Stimulated activated CD8-positive, alpha-beta memory T cell treated with anti-CD3 and anti-CD28 coated beads, Interleukin-12 subunit alpha, Interleukin-12 subunit beta, amount 100 ng/mL, for 24 hours (primary cell): ENCODE measurements around the gene PPP1R14C.

Experiments
- DNase-seq: peaks from one replicate; pipeline ENCODE4 v3.0.0-alpha.2; 2020; ENCODE audit errors: extremely low read depth

Gene PPP1R14C

DNA sequence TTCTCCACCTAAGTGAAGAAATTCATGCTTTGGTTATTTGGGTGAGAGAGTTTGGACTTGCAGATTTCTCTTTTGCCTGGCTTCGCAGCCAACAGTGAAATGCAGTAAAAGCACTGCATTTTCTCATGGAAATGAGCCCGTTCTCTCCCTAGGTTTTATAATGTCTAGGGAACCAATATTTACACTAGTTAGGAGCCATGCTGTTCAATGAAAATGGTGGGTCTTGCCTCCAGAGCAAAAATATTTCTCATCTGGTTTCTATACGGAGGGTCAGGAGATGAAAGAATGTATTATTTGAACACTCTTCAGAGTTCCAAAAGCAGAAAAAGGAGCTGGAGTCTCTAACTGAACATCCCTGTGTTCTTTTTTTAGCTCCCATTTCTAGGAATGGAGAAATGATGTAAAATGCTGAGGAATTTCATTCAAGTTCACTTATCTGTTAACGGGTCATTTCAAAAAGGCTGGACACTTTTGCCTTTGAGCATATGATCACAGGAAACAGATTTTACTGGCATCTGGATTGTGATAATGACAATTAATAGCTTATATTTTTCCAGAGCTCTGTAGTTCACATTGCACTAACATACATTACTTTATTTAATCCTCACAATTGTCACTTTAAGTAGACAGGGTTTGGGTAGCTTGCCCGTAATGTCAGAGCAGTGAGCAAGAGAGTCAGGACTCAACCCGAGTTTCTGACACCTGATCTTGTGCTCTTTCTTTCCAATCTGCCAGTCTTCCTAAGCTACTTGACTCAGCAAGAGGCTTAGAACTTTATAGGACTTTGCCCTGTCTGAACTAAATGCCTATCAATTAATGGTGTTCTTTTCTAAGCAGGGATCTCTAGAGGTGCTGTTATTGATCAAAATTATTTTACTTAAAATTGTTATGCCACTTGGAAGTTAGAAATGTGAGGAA, 78.0 kb downstream of the PPP1R14C start:
- DNase-seq, result no peak

- DNase-seq, result no peak
Measured at GRCh38 chr6:150224820-150225219, 82.0 kb downstream of the PPP1R14C start.

- no peak for DNase-seq
Measured at GRCh38 chr6:150227281-150227680, 84.4 kb downstream of the PPP1R14C start.

DNA sequence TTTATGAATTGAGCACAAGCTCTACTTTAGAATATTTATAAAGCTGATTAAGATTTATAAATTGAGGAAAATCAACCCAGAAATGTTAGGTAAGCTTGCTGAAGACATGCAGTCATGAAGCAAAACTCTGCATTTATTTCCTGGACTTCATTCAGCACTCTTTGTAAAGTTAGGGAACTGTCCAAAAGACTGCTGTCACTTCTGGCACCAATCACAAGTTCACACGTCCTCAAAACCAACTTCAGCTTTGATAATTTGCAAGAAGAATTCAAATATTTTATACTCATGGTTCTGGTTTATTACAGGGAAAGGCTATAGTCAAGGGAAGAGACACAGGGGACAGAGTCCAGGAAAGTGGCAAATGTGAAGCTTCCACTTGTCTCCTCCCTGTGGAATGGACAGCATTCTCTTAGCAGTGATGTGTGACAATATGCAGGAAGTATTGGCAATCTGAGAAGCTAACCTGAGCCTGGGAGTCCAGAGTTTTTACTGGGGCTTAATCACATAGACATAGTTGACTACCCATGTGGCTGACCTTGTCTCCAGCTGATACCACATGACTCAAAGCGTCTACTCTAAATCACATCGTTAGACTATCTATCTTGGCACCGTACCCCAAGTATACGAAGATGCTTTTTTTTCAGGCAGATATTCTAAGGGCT, 85.4 kb downstream of the PPP1R14C start:
- no peak for DNase-seq

GRCh38 chr6:150229436-150230163, 86.8 kb downstream of the PPP1R14C start:
- DNase-seq, result no peak

- DNase-seq, result no peak
Measured at GRCh38 chr6:150230164-150230561, 87.3 kb downstream of the PPP1R14C start.

DNA sequence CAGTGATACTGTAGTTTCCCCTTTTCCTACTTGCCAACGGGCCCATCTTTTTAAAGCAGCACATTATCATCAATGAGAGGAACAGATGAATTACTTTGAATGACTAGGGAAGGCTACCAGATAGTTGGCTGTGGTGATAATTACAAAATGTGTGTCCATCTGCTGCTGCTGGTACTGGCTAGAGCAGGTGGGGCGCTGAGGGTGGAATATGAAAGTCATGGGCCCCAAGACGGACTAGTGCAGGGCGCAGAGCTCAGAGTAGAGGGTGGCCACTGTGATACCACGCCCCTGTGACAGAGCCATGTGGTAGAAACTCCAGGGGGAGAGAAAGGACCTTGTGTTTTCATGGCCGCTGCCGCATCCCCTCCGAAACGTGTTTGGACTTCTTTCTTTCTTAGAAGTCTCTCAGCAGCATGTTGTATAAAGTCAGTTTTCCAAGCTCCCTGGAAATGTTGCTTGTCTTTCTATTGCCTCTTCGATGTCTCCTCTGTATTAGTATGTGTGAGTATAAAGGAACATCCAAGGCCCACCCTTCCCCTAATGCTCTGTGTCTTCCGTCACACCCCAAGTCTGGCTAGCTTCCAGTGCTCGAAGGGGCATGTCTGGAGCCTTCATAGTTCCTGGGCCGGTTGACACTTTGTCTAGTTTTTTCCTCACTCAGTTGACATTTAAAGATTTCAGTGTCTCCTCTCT, 88.1 kb downstream of the PPP1R14C start:
- DNase-seq, result no peak

GRCh38 chr6:150231525-150231850, 88.6 kb downstream of the PPP1R14C start:
- no peak for DNase-seq

- no peak for DNase-seq
Measured at GRCh38 chr6:150233843-150234269, 91.0 kb downstream of the PPP1R14C start.

- no peak for DNase-seq
Measured at GRCh38 chr6:150235218-150235617, 92.4 kb downstream of the PPP1R14C start.

DNA sequence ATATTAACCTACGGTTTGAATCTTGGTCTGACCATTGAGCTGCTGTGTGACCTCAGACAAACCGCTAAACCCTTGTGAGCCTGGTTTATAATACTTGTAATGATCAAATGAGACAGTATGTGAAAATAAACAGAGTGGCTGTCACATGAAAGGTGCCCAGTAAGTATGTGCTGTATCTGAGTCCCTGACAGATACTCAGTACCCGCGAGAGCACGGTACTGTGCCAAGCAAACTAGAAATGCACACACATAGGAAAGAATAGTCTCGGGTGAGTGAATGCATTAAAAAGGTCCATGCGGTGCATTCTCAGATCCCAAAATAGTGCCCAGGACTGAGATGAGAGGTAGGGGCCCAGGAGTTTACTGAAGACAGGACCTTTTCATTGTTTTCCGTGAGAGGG, 93.3 kb downstream of the PPP1R14C start:
- DNase-seq, result no peak

DNA sequence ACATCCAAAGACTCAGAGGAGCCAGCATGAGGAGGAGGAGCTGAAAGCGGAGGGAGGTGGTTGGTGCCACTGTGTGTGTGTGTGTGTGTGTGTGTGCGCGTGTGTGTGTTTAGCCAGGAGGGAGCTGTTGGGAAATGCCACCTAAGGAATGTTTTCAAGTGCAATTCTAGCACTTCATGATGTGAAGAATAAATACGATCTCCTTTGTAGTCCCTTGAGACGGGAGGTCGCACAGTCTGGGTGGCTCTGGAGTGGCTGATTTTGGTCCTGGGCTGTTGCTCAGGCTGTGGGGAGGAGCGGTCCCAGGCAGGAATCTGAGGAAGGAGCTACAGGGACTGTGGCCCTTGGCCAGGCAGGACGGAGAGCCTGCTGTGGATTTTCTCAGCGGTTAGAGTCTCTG, 93.7 kb downstream of the PPP1R14C start:
- DNase-seq, result no peak

- no peak for DNase-seq
Measured at GRCh38 chr6:150237626-150238025, 94.8 kb downstream of the PPP1R14C start.

- no peak for DNase-seq
Measured at GRCh38 chr6:150238336-150238741, 95.5 kb downstream of the PPP1R14C start.

DNA sequence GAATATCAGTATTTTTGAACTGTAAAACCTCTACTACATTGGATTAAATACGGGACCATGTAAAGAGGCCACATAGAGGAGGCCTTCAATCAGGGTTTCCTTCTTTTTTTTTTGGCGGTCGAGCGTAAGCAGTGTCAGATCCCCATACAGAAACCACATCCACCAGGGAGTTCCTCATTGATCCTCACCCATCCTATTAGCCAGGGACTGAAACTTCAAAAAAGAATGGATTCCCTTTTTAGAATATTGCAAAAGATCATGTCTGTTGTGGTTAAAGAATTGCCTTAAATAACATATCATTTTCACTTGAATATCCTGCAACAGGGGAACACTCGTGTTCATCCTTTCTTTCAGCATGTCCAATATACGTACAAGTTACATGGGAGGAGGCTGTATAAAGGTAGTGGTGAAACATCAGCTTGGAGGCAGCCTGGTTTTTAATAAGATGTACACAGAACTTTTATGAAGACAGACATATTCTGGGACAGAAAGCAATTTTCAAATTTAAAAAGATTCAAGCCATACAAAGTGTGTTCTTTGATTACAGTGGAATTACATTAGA, 96.1 kb downstream of the PPP1R14C start:
- DNase-seq, result no peak

- peak; percentile 37 for DNase-seq
Measured at GRCh38 chr6:150241756-150242155, 98.9 kb downstream of the PPP1R14C start.

- no peak for DNase-seq
Measured at GRCh38 chr6:150243620-150244314, 100.9 kb downstream of the PPP1R14C start.

- DNase-seq, result no peak
Measured at GRCh38 chr6:150245148-150245935, 102.5 kb downstream of the PPP1R14C start.

DNA sequence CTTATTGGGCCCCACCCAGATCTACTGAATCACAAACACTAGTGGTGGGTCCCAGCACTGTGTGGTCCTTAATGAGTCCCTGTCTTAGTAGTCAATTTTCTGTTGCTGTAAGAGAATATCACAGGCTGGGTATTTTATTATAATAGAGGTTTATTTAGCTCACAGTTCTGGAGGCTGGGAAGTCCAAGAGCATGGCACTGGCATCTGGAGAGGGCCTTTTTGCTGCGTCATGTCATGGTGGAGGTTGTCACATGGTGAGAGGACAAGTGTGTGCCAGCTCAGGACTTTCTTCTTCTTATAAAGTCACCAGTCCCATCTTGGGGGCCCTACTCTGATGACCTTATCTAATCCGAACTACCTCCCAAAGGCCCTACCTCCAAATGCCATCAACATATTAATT, 105.0 kb downstream of the PPP1R14C start:
- DNase-seq, result no peak

GRCh38 chr6:150248300-150248699, 105.5 kb downstream of the PPP1R14C start:
- DNase-seq, result no peak
